Femur (tissue), 1 donor: ENCODE data around the gene MLST8.
A peak's percentile ranks its signal among the peaks of the same experiment; 100 is the strongest.
"Not testable (repeated sequence)": the region's sequence is repeated elsewhere in the genome, so short reads cannot be mapped to it uniquely, and the experiment has no call there.

Experiments used
- DNase-seq: peaks from one replicate; pipeline ENCODE4 v3.0.0-alpha.2; 2017

The MLST8 gene

GRCh38 chr16:2250652-2251295 is 45.5 kb downstream of the MLST8 start:
- no peak for DNase-seq

GRCh38 chr16:2251296-2252111 is 46.2 kb downstream of the MLST8 start, which contains the start of gene ECI1:
ECI1 (minus strand) TSS chr16:2251587; CDS start chr16:2251566, 21 bp downstream.
- peak; percentile 96 for DNase-seq

- DNase-seq, result no peak
Measured at GRCh38 chr16:2252806-2253148, 47.5 kb downstream of the MLST8 start.

- DNase-seq, result no peak
Measured at GRCh38 chr16:2253293-2253692, 48.0 kb downstream of the MLST8 start.

- no peak for DNase-seq
Measured at GRCh38 chr16:2256531-2257140, 51.4 kb downstream of the MLST8 start.

- DNase-seq, result no peak
Measured at GRCh38 chr16:2257726-2258125, 52.5 kb downstream of the MLST8 start.

GRCh38 chr16:2258530-2258929 is 53.3 kb downstream of the MLST8 start:
- not testable (repeated sequence) for DNase-seq
